Esophagus mucosa (tissue), 1 donor: ENCODE data around the gene TFF1. TPM values are rescaled to one million over a fixed set of nuclear protein-coding genes. Genes with fewer than 3 reads are reported as not detected.

ENCODE experiments used
- ATAC-seq: fragments of 200-7000 bp; cut with Tn5 transposase; one replicate; pipeline ENCODE4 v1.9.1; 2020
- total RNA-seq: library from RNA; stranded (reverse); gene quantifications from one replicate; pipeline ENCODE4 v1.2.4, GENCODE V29; 2023
- donor health status: DM: yes; HTN: yes; CAD: no.

TFF1 gene
- total RNA-seq, 1 donor from 2014 or later, result not detected

DNA sequence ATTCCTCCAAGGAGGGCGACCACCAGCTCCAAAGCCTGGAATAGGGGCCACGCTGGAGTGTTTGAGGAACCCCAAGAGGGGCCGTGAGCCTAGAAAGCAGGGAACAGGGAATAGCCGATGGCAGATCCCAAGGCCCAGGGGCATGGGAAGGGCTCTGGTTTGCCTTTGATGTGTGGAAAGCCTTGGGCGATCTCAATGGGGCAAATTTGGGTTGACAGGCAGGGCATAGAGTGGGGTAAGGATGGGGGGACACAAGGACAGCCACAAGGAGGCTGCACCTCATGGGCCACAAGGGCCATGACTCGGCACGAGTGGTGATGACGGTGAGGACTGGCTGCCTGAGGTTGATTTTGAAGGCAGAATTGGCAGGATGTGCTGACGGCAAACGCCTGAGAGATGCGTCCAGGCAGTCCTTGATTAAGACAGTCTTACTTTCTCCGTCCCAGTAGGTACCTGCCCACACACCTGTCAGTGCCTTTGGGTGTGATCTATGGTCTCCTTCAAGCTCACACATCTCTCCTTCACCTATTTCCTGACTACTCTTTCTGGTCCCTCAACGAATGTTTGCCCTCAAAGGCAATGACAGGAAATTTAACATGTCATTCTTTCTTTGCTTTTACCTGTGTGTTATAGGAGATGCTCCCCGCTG is 31.5 kb upstream of the TFF1 start:
- ATAC-seq, result no peak

DNA sequence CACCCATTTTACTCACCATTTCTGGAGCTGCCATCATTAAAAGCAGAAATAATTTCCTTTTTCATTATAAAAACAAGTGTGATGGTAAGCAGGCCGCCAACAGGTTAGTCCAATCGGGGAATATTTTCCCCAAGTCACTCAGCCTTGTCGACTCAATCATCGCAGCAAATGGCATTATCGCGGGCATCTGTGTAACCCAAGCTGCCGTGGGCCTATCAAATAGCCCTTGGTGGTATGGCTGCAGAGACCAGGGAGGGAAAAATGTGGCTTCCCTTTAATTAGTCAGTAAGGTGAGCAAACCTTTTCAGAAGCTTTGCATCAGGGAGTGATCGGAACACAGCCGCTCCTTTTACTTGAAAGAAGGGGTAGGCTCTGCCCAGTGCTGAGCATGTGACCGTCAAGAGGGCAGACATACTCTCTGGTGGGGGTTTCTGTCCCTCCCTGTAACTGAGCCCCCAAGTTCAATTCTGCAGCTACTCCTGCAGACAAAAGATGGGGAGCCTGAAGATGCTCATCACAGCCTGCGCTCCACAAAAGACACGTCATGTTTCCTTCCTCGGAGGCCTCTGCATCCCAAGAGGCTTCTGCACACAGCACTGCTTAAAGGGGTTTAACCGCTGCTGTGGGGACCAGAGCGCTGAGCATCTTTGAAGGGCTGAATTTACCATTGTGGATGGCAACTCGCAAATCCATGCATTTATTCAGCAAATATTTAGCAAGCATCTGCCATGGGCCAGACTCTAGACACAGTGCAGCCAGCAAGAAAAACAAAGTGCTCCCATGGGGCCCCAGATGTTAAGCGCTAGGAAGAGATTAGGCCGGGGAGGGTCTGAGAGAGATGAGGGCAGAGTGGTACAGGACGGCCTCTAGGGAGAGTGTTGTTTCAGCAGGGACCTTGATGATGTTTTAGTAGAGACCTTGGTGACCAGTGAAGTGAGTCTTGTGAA is 30.7 kb upstream of the TFF1 start:
- no peak for ATAC-seq

GRCh38 chr21:42395905-42396651 is 29.7 kb upstream of the TFF1 start, which contains the start of gene TMPRSS3:
TMPRSS3 (minus strand) TSS chr21:42396052; CDS start chr21:42395417, 635 bp downstream.
- ATAC-seq, result no peak

GRCh38 chr21:42395302-42395701 is 29.0 kb upstream of the TFF1 start:
- no peak for ATAC-seq

DNA sequence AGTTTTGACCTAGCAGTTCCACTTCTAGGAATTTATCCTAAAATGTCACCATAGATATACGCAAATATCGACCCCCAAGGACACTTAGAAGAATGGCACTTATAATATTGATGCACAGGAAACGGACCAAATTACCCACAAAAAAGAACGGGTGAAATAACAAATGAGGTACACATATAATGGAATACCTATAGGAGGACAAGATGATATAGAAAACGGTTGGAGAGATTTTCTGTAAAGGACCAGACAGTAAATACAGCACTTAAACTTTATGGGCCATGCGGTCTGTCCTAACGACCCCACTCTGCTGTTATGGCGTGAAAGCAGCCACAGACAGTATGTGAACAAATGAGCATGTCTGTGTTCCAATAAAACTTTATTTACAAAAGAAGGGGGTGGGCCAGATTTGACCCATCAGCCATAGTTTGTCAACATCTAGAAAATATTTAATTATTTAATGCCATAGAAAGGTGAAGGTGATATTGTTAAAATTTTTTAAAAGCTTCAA is 27.2 kb upstream of the TFF1 start:
- no peak for ATAC-seq

GRCh38 chr21:42392731-42393442 is 26.6 kb upstream of the TFF1 start:
- no peak for ATAC-seq

DNA sequence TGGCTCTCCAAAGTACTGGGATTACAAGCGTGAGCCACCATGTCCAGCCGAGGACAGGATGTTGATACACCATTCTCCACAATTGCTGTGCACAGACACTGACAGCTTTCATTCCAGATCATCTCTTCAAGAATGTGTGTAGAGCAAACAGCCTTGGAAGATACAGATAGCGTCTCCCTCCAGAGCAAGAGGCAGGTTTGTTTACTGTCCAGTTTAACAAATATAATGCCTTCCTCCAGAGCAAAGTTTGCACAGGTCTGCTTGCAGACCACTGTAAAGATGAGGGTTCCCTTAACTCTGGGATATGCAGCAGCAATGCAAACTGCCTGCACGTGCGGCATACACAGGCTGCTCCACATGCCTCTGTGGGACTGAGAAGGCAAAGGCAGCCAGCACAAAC is 25.0 kb upstream of the TFF1 start:
- no peak for ATAC-seq

DNA sequence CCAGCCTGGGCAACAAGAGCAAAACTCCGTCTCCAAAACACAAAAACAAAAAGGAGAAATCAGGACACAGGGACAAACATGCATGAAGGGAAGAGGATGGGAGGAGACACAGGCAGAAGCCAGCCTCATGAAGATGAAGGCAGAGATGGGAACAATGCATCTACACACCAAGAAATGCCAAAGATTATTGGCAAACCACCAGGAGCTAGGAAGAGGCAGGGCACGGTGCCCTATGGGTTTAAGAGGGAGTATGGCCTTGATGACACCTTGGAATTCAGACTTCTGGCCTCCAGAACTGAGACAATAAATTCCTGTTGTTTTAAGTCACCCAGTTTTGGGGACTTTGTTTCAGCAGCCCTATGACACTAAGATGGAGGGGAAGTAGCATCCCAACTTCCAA is 24.4 kb upstream of the TFF1 start:
- ATAC-seq, result no peak

GRCh38 chr21:42390193-42390592 is 23.9 kb upstream of the TFF1 start:
- ATAC-seq, result no peak

DNA sequence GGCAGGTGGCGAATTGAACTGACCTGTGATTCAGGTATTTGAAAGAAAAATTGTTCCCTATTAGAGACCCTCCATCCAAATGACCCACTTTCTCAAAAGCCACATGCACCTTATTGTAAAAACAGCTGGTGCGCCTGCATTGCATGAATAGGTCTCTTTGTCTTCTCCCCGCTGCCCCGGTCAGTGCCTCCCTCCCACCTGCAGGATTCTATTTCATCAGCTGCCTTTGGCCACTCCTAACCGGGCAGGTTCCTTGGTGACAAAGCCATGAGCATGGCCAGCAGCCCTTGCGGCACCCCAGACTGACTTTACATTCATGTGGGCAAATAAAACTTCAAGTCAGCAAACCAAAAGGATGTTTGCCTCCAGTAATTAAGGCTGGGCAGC is 23.1 kb upstream of the TFF1 start:
- ATAC-seq, result no peak

DNA sequence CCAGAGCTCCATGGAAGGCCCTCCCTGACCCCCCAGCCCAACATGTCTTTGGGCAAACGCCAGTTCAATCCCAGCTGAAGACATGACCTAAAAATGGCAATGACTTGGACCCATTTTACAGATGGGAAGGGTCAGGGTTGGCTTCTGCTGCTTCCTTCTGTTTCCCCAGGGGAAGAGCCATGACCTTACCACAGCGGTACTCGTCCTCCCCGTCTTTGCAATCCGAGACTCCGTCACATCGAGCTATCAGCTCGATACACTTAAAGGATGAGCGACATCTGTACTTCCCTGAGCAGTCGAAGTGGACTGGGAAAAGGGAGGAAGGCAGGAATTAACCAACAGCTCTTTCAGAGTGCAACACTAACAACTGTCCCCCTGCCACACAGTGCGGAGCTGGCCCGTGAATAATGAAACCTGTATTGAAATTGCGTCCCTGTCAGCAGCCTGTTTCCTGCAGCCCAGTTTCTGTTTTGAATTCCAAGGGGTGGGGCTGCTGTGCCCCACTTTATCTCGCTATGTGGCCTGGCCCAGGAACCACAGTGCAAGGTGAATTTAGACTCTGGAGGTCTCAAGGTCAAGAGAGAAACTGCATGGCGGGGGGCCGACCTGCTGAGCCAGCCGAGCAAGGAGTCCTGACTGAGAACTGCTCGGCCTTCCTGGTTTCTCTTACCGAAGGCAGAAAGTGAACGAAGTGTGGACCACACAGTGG is 22.6 kb upstream of the TFF1 start:
- no peak for ATAC-seq

DNA sequence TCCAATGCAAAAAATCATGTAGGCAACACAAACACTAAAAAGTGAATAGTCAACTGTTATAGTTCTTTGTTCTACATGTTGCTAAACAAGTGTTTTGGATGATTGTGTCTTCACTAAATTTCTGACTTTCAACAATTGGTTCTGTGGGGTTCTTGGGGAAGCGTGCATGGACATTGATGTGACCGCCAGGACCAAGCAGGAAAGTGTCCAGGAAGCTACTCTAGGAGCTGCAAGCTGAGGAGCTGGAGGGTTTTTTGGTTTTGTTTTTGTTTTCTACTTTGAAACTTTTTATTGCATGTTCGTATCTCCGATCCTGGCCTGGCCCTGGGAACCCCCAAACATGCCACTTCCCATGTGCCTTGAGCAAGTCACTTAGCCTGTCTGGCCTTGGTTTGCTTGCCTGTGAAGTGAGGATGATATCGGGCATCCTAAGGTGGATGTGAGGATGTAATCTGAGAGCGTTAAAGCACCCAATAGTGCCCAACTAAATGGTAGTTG is 21.6 kb upstream of the TFF1 start:
- no peak for ATAC-seq

GRCh38 chr21:42387164-42387563 is 20.8 kb upstream of the TFF1 start:
- ATAC-seq, result no peak

- no peak for ATAC-seq
Measured at GRCh38 chr21:42386034-42386591, 19.8 kb upstream of the TFF1 start.

DNA sequence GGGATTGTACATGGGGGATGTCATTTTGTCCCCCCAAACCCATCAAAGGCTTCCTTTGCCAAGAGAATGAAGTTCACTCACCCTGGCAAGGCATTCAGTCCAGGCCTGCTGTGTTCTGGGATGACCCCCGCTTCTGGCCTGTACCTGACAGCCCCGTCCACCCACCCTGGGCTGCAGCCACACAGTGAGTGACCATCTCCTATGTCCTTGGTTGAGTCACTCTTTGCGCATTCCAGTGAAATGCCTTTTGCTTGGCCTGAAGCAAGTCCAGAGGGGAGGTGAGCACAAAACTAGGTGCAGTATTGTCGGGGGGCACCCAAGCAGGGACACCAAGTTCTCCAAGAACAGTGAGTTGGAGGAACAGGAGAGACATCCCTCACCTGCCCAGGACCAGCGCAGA is 19.3 kb upstream of the TFF1 start:
- no peak for ATAC-seq

- ATAC-seq, result peak; percentile 35
Measured at GRCh38 chr21:42384989-42385388, 18.7 kb upstream of the TFF1 start.

DNA sequence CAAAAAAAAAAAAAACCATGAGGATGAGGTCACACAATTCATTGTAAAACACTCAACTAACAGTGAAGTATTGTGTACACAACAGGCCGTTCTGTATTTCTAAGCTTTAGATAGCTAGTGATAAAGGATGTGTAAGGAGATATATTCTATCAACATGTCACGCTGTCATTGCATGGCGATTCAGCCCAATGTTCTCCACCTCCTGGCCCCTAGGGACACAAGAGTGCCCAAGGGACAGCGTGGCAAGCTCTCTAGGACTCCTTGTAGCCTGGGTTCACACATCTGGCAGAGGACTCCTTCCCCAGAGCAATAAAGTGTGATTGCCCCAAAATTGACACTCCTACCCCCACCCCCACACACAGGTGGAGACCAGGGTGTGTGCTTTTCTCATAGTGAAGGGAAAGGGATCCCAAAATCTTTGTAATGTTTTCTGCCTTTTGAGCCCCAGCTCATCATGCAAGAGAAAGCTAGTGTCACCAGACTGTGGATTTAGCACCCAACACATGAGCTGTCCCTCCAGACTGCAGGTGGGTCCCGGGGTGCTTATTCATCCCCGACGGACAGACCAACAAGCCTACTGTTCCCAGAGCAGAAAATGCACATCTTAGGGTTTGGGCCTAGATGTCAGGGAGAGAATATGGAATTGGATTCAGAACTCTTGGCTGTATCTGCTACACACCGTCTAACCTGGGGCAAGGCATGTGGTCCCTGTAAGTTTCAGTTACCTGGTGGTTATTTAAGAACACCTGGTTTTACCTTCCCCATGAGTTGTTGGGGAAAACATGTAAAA is 18.0 kb upstream of the TFF1 start:
- ATAC-seq, result no peak

DNA sequence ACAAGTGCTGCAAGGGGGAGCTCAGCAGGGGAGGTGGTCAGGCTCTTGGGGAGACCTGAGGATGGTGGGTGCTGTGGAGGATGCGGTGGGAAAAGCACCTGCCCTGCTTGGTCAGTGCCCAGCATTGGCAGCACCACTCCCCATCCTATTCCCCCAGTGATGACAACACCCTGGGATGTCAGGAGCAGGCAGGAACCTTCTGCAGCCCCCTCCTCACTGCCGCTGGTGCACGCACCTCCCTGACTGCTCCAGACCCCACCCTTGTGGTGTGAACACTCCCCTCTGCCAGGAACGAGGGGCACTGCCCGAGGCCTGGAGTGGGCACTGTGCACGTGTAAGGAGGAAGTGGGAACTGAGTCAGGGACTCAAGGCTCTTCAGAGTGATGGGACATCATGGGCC is 17.0 kb upstream of the TFF1 start:
- no peak for ATAC-seq

GRCh38 chr21:42382915-42383314 is 16.6 kb upstream of the TFF1 start:
- no peak for ATAC-seq

GRCh38 chr21:42381347-42381984 is 15.1 kb upstream of the TFF1 start:
- ATAC-seq, result peak; percentile 50
